Lung (tissue), 12 donors: ENCODE results near the gene CLSTN2. TPM values are rescaled to one million over a fixed set of nuclear protein-coding genes. Genes with fewer than 3 reads are reported as not detected.

Experiments used
- ATAC-seq: fragments of 200-7000 bp; cut with Tn5 transposase; one replicate; pipeline ENCODE4 v1.9.1; 2020; ENCODE audit warnings: moderate number of reproducible peaks; ENCODE audit not compliant: insufficient read depth, low FRiP score
- DNase-seq, 3 donors: peaks; one replicate each; pipeline ENCODE4 v3.0.0-alpha.2; 2013 to 2017
- H3K27ac ChIP-seq, 2 donors: one replicate each; pipeline ENCODE4 v1.5.1; 2013; ENCODE audit warnings: mild to moderate bottlenecking in 2 of 2, moderate library complexity in 2 of 2, control low read depth in 1 of 2, inconsistent platforms in 1 of 2, low read depth in 1 of 2, low read length in 1 of 2
- H3K27me3 ChIP-seq, 3 donors: one replicate each; pipeline ENCODE4 v1.5.1; 2013; ENCODE audit warnings: low read length in 2 of 3; ENCODE audit not compliant: control insufficient read depth in 3 of 3, insufficient read depth in 3 of 3
- H3K36me3 ChIP-seq, 4 donors: one replicate each; pipeline ENCODE4 v1.5.1; 2013; ENCODE audit warnings: low read length in 4 of 4, mild to moderate bottlenecking in 1 of 4, moderate library complexity in 1 of 4; ENCODE audit not compliant: control insufficient read depth in 4 of 4, insufficient read depth in 4 of 4
- H3K4me1 ChIP-seq, 5 donors: one replicate each; pipeline ENCODE4 v1.5.1; 2013; ENCODE audit warnings: low read length in 5 of 5, mild to moderate bottlenecking in 2 of 5, moderate library complexity in 1 of 5; ENCODE audit not compliant: control insufficient read depth in 5 of 5, insufficient read depth in 5 of 5
- H3K4me3 ChIP-seq: one replicate; pipeline ENCODE4 v1.5.1; 2013; ENCODE audit warnings: mild to moderate bottlenecking, control low read depth, moderate library complexity
- H3K9ac ChIP-seq, 2 donors: one replicate each; pipeline ENCODE4 v1.5.1; 2013; ENCODE audit warnings: low read length in 2 of 2, control low read depth in 1 of 2; ENCODE audit not compliant: insufficient read depth in 1 of 2
- H3K9me3 ChIP-seq, 4 donors: one replicate each; pipeline ENCODE4 v1.5.1; 2013; ENCODE audit warnings: low read length in 3 of 4, mild to moderate bottlenecking in 1 of 4, moderate library complexity in 1 of 4; ENCODE audit not compliant: control insufficient read depth in 4 of 4, insufficient read depth in 3 of 4
- WGBS, 2 donors: extraction: QIAGEN DNeasy Blood & Tissue Kit; methylation state at CpG; one replicate each; pipeline ENCODE4 v1.1.7; 2013; 5-methylcytosine and 5-hydroxymethylcytosine counted together
- polyA plus RNA-seq, 2 donors: library from polyadenylated mRNA; stranded (reverse); fragments of 200-250 nt; gene quantifications; one replicate each; pipeline ENCODE4 v1.2.1, GENCODE V29; 2013
- total RNA-seq, 2 donors: library from RNA; depleted of rRNA in 1 of 2; stranded (reverse); fragments of >200 nt in 1 of 2; gene quantifications; one replicate each; pipeline ENCODE4 v1.2.1, GENCODE V29; 2014 to 2021
- TF ChIP-seq, protein P1 (sequence below): IDR thresholded peaks from 2 replicates; pipeline ENCODE4 v1.5.1; 2012; ENCODE audit warnings: mild to moderate bottlenecking; ENCODE audit errors: control extremely low read depth, extremely low read depth
- donor health status: control.
- donor health status: control.
- donor health status: Bipolar disorder and iron deficiency.
- donor health status: healthy.
- donor health status: DM: yes; HTN: yes; CAD: no.

The CLSTN2 gene
- total and polyA plus RNA-seq, 4 donors = 0.07 to 2.4 (median 1.3) TPM

DNA sequence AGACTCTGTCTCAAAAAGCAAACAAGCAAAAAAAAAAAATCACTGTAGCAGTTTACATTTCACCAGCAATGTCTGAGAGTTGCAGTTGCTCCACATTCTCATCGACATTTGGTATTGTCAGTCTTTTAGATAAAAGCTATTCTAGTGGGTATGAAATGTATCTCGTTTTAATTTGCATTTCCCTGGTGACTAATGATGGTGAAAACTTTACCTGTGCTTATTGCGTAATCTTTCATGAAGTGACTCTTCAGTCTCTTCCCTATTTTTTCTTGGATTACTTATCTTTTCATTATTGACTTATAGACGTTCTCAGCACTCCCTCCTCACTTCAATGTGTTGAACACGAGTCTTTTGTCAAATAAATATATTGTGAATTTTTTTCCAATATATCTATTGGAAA, 37.2 kb upstream of the CLSTN2 start:
- Histone ChIP-seq H3K27me3 (peaks cover 0 to 1% (median 0%) of the 10 kb centered on the region in 3 donors), H3K9me3 (peaks cover 0 to 6% (median 0%) of the 10 kb centered on the region in 4 donors), H3K4me1 (peaks cover 0 to 2% (median 0%) of the 10 kb centered on the region in 5 donors), H3K27ac (no peak overlapping the region), H3K4me3 (no peak overlapping the region), H3K9ac (no peak overlapping the region), H3K36me3 (no peaks in the 10 kb centered on the region)
- no peak for DNase-seq
- no peak for ATAC-seq
- 76 to 81% methylated on average over 5 of the region's 5 CpGs for WGBS, 2 donors
- TF ChIP-seq, protein P1, sequence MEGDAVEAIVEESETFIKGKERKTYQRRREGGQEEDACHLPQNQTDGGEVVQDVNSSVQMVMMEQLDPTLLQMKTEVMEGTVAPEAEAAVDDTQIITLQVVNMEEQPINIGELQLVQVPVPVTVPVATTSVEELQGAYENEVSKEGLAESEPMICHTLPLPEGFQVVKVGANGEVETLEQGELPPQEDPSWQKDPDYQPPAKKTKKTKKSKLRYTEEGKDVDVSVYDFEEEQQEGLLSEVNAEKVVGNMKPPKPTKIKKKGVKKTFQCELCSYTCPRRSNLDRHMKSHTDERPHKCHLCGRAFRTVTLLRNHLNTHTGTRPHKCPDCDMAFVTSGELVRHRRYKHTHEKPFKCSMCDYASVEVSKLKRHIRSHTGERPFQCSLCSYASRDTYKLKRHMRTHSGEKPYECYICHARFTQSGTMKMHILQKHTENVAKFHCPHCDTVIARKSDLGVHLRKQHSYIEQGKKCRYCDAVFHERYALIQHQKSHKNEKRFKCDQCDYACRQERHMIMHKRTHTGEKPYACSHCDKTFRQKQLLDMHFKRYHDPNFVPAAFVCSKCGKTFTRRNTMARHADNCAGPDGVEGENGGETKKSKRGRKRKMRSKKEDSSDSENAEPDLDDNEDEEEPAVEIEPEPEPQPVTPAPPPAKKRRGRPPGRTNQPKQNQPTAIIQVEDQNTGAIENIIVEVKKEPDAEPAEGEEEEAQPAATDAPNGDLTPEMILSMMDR = no peak

DNA sequence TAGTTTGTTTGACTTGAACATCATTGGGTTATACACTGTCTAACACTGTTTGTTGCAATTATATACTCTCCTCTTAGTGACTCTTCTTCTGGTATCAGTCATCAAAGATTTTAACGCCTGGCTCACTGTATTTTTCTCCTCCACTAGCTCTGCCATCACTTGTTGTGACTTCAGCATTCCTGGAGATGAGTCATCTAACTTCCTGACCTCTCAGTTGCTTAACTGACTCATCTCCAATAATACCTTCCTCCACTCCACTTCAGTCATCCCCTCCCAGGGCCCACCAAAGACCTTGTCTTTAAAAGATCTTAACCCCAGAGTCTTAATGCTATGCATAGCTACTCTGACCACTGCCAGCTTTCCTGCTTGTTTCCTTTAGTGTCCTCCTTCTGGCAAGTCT, 28.6 kb upstream of the CLSTN2 start:
- ATAC-seq = no peak
- Histone ChIP-seq H3K36me3 (no peaks in the 10 kb centered on the region), H3K4me1 (no peaks in the 10 kb centered on the region), H3K4me3 (no peak overlapping the region), H3K27ac (no peak overlapping the region), H3K27me3 (peaks cover 0 to 2% (median 0%) of the 10 kb centered on the region in 3 donors), H3K9ac (no peak overlapping the region), H3K9me3 (no peaks in the 10 kb centered on the region)
- 56 to 89% methylated on average over 1 of the region's 1 CpG for WGBS, 2 donors
- TF ChIP-seq, protein P1 = no peak
- no peak for DNase-seq

DNA sequence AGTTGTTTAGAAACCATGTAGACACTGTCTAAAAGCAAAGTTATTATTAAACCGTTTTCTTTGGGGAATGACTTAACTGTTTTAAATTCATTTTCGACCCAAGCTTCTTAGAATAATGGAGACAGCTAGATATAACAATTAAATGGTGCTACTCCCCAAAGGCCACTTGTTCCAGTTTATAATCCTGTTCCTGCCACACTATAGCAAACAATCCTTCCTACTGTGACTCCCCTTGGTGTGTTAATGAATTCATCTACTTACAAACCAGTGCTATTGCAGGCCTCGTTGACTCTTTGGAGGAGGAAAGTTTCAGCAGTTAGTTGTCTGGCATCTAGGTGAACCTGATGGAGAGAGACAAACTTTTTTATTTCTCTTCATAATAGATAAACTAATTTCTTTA, 25.2 kb upstream of the CLSTN2 start:
- ATAC-seq (no peak), DNase-seq (no peak)
- no peak overlapping the region for H3K4me3 ChIP-seq
- H3K9ac ChIP-seq = no peak overlapping the region
- H3K27me3 ChIP-seq = no peaks in the 10 kb centered on the region
- no peaks in the 10 kb centered on the region for H3K9me3 ChIP-seq
- TF ChIP-seq, protein P1 = no peak
- no peak overlapping the region for H3K27ac ChIP-seq
- no peaks in the 10 kb centered on the region for H3K4me1 ChIP-seq
- H3K36me3 ChIP-seq = no peaks in the 10 kb centered on the region
- WGBS, 2 donors = 56 to 59% methylated on average over 3 of the region's 3 CpGs

DNA sequence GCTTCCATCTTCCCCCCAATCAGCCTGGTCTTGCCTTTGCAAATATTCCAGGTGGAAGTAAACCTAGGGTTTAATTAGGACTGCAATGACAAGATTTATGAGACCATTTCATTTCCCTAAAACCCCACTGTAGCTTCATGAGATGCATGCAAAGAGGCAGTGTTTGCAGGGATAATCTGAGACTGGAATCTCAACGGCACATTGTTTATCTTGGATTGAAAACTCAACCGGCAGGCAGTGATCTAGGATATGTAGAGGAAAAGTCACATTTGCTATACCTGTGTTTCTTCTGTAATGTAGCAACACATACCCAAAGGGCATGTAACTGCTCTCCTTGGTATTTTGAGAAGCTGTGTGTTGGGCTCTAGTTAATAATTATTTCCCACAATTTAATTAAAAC, 18.7 kb upstream of the CLSTN2 start:
- ATAC-seq (no peak), DNase-seq (no peak)
- Histone ChIP-seq H3K27me3 (no peaks in the 10 kb centered on the region), H3K4me1 (no peaks in the 10 kb centered on the region), H3K36me3 (no peaks in the 10 kb centered on the region), H3K9me3 (no peaks in the 10 kb centered on the region), H3K9ac (no peak overlapping the region), H3K27ac (no peak overlapping the region), H3K4me3 (no peak overlapping the region)
- WGBS, 2 donors = 49 to 80% methylated on average over 2 of the region's 2 CpGs
- TF ChIP-seq, protein P1 = no peak
